NCI-H1417 treated with DMSO at 0.1 percent for 48 hours (cell line): ENCODE results near the gene CD93.
A peak's percentile ranks its signal among the peaks of the same experiment; 100 is the strongest.

Source experiments
- DNase-seq: peaks from one replicate; lab custom pipeline; 2025; lab: John Stamatoyannopoulos, UW

CD93 gene

GRCh38 chr20:23120936-23121750 is 35.0 kb upstream of the CD93 start:
- DNase-seq: no peak

- DNase-seq: no peak
These were observed 34.1 kb upstream of the CD93 start for GRCh38 chr20:23120261-23120660.

- no peak for DNase-seq
These were observed 33.5 kb upstream of the CD93 start for GRCh38 chr20:23119456-23120216.

- DNase-seq: no peak
These were observed 32.6 kb upstream of the CD93 start for GRCh38 chr20:23118766-23119165.

GRCh38 chr20:23118144-23118543 is 32.0 kb upstream of the CD93 start:
- no peak for DNase-seq

- no peak for DNase-seq
These were observed 31.6 kb upstream of the CD93 start for GRCh38 chr20:23117738-23118137.

GRCh38 chr20:23116311-23117089 is 30.4 kb upstream of the CD93 start:
- DNase-seq: no peak

- no peak for DNase-seq
These were observed 29.7 kb upstream of the CD93 start for GRCh38 chr20:23115822-23116221.

- no peak for DNase-seq
These were observed 28.4 kb upstream of the CD93 start for GRCh38 chr20:23114448-23115082.

- no peak for DNase-seq
These were observed 27.9 kb upstream of the CD93 start for GRCh38 chr20:23114018-23114417.

- DNase-seq: no peak
These were observed 26.5 kb upstream of the CD93 start for GRCh38 chr20:23112595-23112994.

GRCh38 chr20:23111944-23112342 is 25.8 kb upstream of the CD93 start:
- DNase-seq: no peak

GRCh38 chr20:23111307-23111943 is 25.3 kb upstream of the CD93 start:
- peak; percentile 84 for DNase-seq

- DNase-seq: no peak
These were observed 22.7 kb upstream of the CD93 start for GRCh38 chr20:23108871-23109270.

GRCh38 chr20:23107466-23107865 is 21.3 kb upstream of the CD93 start:
- DNase-seq: no peak

GRCh38 chr20:23106271-23106851 is 20.2 kb upstream of the CD93 start:
- no peak for DNase-seq

- DNase-seq: no peak
These were observed 19.1 kb upstream of the CD93 start for GRCh38 chr20:23105193-23105592.

- DNase-seq: no peak
These were observed 17.3 kb upstream of the CD93 start for GRCh38 chr20:23103284-23104018.

- DNase-seq: no peak
These were observed 15.7 kb upstream of the CD93 start for GRCh38 chr20:23101696-23102406.

GRCh38 chr20:23100720-23101107 is 14.6 kb upstream of the CD93 start:
- no peak for DNase-seq
